Tibial artery (tissue), 4 donors: ENCODE data around the gene PCK2.

ENCODE experiments used
- DNase-seq, 2 donors: peaks; one replicate each; pipeline ENCODE4 v3.0.0-alpha.2; 2019
- H3K27ac ChIP-seq, 2 donors: fragments of 200-600 bp; sonication (generic) in 1 of 2; 1 replicate in 1 of 2; 2 replicates in 1 of 2; pipeline ENCODE4 v1.5.1; 2018 to 2019; ENCODE audit warnings: mild to moderate bottlenecking in 1 of 2
- H3K27me3 ChIP-seq, 2 donors: fragments of 200-600 bp; sonication (generic) in 1 of 2; one replicate each; pipeline versions ENCODE4 v1.5.1 to v1.6.0; 2016 to 2019
- H3K36me3 ChIP-seq, 3 donors: fragments of 200-600 bp; sonication (generic) in 2 of 3; one replicate each; pipeline ENCODE4 v1.5.1; 2016 to 2019; ENCODE audit warnings: mild to moderate bottlenecking in 2 of 3
- H3K4me1 ChIP-seq, 4 donors: fragments of 200-600 bp; sonication (generic) in 2 of 4; 1 replicate in 3 of 4; 2 replicates in 1 of 4; pipeline ENCODE4 v1.5.1; 2016 to 2019
- H3K4me3 ChIP-seq, 2 donors: fragments of 200-600 bp; sonication (generic) in 1 of 2; 1 replicate in 1 of 2; 2 replicates in 1 of 2; pipeline ENCODE4 v1.5.1; 2018 to 2019; ENCODE audit warnings: mild to moderate bottlenecking in 2 of 2
- H3K9me3 ChIP-seq, 3 donors: fragments of 200-600 bp; sonication (generic) in 1 of 3; one replicate each; pipeline ENCODE4 v1.5.1; 2016 to 2019
- intact Hi-C: fragments of 100-400 bp; cut with DNase I; formaldehyde crosslinking; loops from one replicate; pipeline ENCODE4 v1.15.0; 2023; ENCODE audit warnings: low total_unique reads
- TF ChIP-seq, protein P1 (sequence below), 2 experiments: fragments of 200-600 bp in 1 of 2; fragments of 450-650 bp in 1 of 2; IDR thresholded peaks; one replicate each; pipeline ENCODE4 v1.5.1; 2017 to 2019; ENCODE audit warnings: antibody characterized with exemption in 2 of 2, mild to moderate bottlenecking in 1 of 2, moderate library complexity in 1 of 2

The PCK2 gene

DNA sequence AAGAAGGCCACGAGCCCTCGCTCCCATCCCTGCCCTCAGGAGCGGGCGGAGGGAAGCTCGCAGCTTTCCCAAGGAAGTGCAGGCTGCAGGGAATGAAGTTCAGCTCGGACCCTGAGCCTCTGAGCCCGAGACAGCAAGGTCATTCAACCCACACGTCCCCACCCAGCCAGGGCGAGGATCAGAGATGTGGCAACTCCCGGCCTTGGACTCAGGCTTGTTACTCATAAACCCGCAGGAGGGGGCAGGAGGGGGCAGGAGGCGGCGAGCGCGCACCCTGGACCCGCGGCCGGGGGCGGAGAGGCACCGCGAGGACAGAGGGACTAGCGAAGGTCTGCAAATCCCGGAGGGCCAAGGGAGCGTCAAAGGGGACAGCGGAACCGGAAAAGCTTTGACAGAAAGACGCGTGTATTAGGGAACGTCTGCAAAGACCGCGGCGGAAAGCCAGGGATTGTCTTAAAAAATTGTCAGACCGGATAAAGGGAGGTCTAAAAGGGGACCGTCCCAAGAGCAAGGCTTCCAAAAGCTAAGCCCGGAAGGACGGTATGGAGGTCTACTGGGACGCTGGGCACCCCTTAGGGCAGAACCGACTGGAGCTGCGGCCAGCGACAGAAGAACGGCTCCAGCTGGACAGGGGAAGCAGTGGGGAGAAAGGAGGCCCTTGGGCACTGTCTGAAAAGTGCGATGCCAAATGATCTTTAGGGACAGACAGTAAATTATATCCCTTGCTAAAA lies 19.9 kb downstream of the PCK2 start:
- Histone ChIP-seq H3K36me3 (peaks cover 17 to 26% (median 21%) of the 10 kb centered on the region in 3 donors), H3K4me3 (peak overlapping the region; percentile 65 to 80), H3K4me1 (peaks cover 0 to 27% (median 18%) of the 10 kb centered on the region in 4 donors), H3K9me3 (no peaks in the 10 kb centered on the region), H3K27me3 (no peaks in the 10 kb centered on the region), H3K27ac (peak overlapping the region; percentile 95 to 98)
- intact Hi-C loops: no loop called here
- TF ChIP-seq, protein P1, sequence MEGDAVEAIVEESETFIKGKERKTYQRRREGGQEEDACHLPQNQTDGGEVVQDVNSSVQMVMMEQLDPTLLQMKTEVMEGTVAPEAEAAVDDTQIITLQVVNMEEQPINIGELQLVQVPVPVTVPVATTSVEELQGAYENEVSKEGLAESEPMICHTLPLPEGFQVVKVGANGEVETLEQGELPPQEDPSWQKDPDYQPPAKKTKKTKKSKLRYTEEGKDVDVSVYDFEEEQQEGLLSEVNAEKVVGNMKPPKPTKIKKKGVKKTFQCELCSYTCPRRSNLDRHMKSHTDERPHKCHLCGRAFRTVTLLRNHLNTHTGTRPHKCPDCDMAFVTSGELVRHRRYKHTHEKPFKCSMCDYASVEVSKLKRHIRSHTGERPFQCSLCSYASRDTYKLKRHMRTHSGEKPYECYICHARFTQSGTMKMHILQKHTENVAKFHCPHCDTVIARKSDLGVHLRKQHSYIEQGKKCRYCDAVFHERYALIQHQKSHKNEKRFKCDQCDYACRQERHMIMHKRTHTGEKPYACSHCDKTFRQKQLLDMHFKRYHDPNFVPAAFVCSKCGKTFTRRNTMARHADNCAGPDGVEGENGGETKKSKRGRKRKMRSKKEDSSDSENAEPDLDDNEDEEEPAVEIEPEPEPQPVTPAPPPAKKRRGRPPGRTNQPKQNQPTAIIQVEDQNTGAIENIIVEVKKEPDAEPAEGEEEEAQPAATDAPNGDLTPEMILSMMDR (IDR thresholded peaks at IDR 0.05): no peak
- DNase-seq: peak; percentile 87 to 95

DNA sequence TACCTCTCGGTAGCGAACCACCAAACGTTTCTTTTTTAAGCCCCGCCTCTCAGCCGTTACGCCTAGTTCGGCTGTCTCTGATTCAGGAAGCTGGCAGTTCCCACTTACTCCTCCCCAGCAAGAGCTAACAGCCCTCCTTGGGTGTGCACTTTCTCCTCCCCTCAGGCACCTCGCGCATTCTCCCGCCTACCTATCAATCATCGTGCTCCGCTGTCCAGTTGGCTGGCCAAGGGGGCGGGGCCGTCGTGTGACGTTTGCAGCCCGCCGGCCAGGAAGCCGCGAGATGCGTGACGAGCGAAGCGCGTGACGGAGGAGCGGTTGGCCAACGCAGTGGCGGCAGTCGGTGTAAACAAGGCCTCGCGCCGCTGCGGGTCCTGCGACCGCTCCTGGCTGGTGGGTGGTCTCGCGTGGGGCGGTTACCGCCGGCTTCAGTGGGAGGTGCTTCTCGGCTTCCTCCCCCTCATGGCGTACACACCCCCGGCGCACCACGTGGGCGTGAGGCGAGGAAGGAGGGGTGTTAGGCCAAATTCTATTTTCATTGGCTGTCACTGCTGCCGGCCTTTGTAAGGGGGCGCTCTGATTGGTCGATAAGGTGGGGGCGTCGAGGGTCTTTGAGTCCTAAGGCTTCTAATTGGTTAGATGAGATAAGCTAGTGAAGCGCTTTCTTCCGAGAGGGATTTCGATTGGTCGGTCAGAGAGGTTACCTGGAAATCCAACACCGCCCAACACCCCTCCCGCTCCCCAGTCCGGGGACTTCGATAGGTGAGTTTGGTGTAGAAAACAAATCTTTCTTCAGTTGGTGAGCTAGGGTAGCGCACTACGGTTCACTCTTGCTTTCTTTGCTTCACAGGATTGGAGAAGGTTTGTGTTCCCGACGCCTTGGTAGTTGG lies 20.7 kb downstream of the PCK2 start, which contains the start of the genes DCAF11 and NRL:
Gene DCAF11 (plus strand): TSS at position 246 of the 890 bp plus-strand sequence. CDS start 818 bp downstream, outside the sequence.
Gene NRL (minus strand): TSS at position 418 of the 890 bp plus-strand sequence. CDS start 32,101 bp downstream, outside the sequence.
- peak; percentile 99 for DNase-seq
- intact Hi-C loops: no loop called here
- Histone ChIP-seq H3K27ac (peak within 1 kb of the TSS; percentile 95 to 98), H3K4me3 (peak within 1 kb of the TSS; percentile 65 to 80), H3K4me1 (peaks cover 0 to 26% (median 17%) of the 10 kb centered on the region in 4 donors), H3K36me3 (peaks cover 25 to 34% (median 29%) of the 10 kb centered on the region in 3 donors), H3K27me3 (no peaks in the 10 kb centered on the region), H3K9me3 (no peaks in the 10 kb centered on the region)
- TF ChIP-seq, protein P1 (IDR thresholded peaks at IDR 0.05): peak in 1 of 2 experiments; percentile 14

DNA sequence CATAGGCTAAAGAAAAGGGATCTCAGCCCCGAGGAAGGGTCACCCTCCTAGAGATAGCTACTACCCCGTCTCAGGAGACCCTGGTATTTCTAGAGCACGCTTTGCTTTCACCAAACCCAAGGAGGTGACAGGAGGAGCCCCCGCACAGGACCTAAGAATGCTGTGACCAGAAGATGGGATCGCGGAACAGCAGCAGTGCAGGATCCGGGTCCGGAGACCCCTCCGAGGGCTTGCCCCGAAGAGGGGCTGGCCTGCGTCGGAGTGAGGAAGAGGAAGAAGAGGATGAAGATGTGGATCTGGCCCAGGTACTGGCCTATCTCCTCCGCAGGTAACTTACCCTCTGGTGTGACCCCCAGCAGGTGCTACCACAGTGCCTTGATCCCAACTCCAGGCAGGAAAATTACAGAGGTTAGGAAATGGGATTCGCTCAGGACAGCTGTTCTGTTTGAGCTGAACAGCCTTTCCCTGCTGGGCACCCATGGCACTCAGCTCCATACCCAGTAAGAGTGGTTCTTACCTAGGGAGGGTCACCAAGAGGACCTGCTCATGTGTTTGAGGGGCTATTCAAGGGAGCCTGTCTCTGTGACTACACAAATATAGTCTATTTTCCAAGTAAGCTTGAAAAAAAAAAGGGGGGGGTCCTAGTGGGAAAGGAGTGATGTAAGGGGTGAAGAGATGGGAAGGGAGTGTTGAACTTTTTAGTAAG lies 21.5 kb downstream of the PCK2 start:
- Histone ChIP-seq H3K27me3 (no peaks in the 10 kb centered on the region), H3K36me3 (peaks cover 33 to 42% (median 37%) of the 10 kb centered on the region in 3 donors), H3K27ac (peak overlapping the region; percentile 95 to 98), H3K4me1 (peaks cover 0 to 26% (median 17%) of the 10 kb centered on the region in 4 donors), H3K4me3 (peak overlapping the region; percentile 65 to 80), H3K9me3 (no peaks in the 10 kb centered on the region)
- intact Hi-C loops: no loop called here
- TF ChIP-seq, protein P1 (IDR thresholded peaks at IDR 0.05): no peak
- no peak for DNase-seq

DNA sequence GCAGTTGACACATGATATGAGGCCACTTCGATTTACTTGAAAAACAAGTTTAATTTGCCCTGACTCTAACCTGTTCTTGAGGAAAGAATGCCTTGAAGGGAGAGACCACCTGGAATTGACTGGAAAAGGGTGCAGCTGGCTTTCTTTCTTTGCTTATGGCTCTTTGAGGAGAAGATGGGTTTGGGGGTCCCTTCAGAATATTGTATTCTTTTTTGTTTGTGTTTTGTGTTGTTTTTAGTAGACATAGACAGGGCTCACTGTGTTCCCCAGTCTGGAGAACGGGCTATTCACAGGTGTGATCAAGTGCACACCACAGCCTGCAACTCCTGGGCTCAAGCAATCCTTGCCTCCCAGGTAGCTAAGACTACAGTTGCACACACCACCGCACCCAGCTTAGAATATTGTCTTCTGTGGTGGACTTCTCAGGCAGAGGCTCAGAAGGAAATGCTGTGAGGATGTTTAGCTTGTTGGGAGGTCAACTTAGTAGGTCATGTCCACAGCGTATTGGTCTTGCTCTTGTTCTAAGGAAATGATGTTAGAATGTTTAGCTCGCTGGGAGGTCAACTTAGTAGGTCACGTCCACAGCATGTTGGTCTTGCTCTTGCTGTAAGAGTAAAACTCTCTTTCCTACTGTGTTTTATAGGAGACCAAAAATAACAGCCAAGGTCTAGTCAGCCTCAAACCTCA lies 22.2 kb downstream of the PCK2 start:
- H3K9me3 ChIP-seq: no peaks in the 10 kb centered on the region
- H3K4me3 ChIP-seq: peak overlapping the region; percentile 65 to 80
- H3K4me1 ChIP-seq: peaks cover 0 to 26% (median 17%) of the 10 kb centered on the region in 4 donors
- intact Hi-C loops: no loop called here
- DNase-seq: no peak
- TF ChIP-seq, protein P1 (IDR thresholded peaks at IDR 0.05): no peak
- H3K36me3 ChIP-seq: peaks cover 40 to 49% (median 44%) of the 10 kb centered on the region in 3 donors
- H3K27ac ChIP-seq: peak overlapping the region; percentile 95 to 98
- no peaks in the 10 kb centered on the region for H3K27me3 ChIP-seq
